Right renal pelvis (tissue), 4 donors: ENCODE results near the gene PGAM1. TPM values are rescaled to one million over a fixed set of nuclear protein-coding genes. Genes with fewer than 3 reads are reported as not detected.
"Not testable (repeated sequence)": the region's sequence is repeated elsewhere in the genome, so short reads cannot be mapped to it uniquely, and the experiment has no call there.

ENCODE experiments used
- DNase-seq, 4 donors: peaks; one replicate each; pipeline ENCODE4 v3.0.0-alpha.2; 2013; ENCODE audit warnings: low read depth in 4 of 4, low spot score in 3 of 4, missing footprints in 1 of 4
- polyA plus RNA-seq, 4 donors: library from polyadenylated mRNA; unstranded; fragments of 120-200 nt; gene quantifications; one replicate each; pipeline ENCODE4 v1.2.1, GENCODE V29; 2013; ENCODE audit not compliant: insufficient read length in 4 of 4

PGAM1 gene
- polyA plus RNA-seq, 4 donors, result 176 to 209 (median 186) TPM

GRCh38 chr10:97407211-97407951 is 18.6 kb upstream of the PGAM1 start:
- DNase-seq, result no peak

- no peak for DNase-seq
Measured at GRCh38 chr10:97407952-97408248, 18.1 kb upstream of the PGAM1 start.

GRCh38 chr10:97408496-97408992 is 17.4 kb upstream of the PGAM1 start:
- DNase-seq, result no peak

GRCh38 chr10:97411406-97411805 is 14.6 kb upstream of the PGAM1 start:
- no peak for DNase-seq

- DNase-seq, result no peak
Measured at GRCh38 chr10:97412891-97413304, 13.1 kb upstream of the PGAM1 start.

GRCh38 chr10:97416565-97416964 is 9.4 kb upstream of the PGAM1 start:
- DNase-seq, result no peak

- not testable (repeated sequence) for DNase-seq
Measured at GRCh38 chr10:97423757-97424098, 2.3 kb upstream of the PGAM1 start.

GRCh38 chr10:97426776-97427570 is 982 bp downstream of the PGAM1 start:
- DNase-seq, result no peak

GRCh38 chr10:97427571-97428179 is 1.7 kb downstream of the PGAM1 start:
- DNase-seq, result no peak

GRCh38 chr10:97428572-97428981 is 2.6 kb downstream of the PGAM1 start:
- DNase-seq, result no peak

GRCh38 chr10:97434055-97434454 is 8.1 kb downstream of the PGAM1 start:
- no peak for DNase-seq

- DNase-seq, result no peak
Measured at GRCh38 chr10:97434557-97434956, 8.6 kb downstream of the PGAM1 start.

- DNase-seq, result no peak
Measured at GRCh38 chr10:97435211-97435610, 9.2 kb downstream of the PGAM1 start.

- no peak for DNase-seq
Measured at GRCh38 chr10:97442277-97442676, 16.3 kb downstream of the PGAM1 start.

GRCh38 chr10:97444212-97444611 is 18.2 kb downstream of the PGAM1 start:
- no peak for DNase-seq

GRCh38 chr10:97445357-97445721 is 19.3 kb downstream of the PGAM1 start:
- no peak for DNase-seq

- DNase-seq, result peak; percentile 79 to 93 (median 92)
Measured at GRCh38 chr10:97445722-97446639, 20.0 kb downstream of the PGAM1 start, which contains the start of the genes EXOSC1 and ZDHHC16. Gene EXOSC1 (minus strand): TSS chr10:97446006. CDS start chr10:97445985, 21 bp downstream. Gene ZDHHC16 (plus strand): TSS chr10:97446175. CDS start chr10:97451676, 5,501 bp downstream.

GRCh38 chr10:97450828-97451227 is 24.8 kb downstream of the PGAM1 start:
- no peak for DNase-seq

- no peak for DNase-seq
Measured at GRCh38 chr10:97451605-97452004, 25.6 kb downstream of the PGAM1 start.

GRCh38 chr10:97452352-97452751 is 26.4 kb downstream of the PGAM1 start:
- no peak for DNase-seq
